GM12891 (cell line): ENCODE data around the gene SPTBN1.

ENCODE experiments used
- DNase-seq: peaks from one replicate; pipeline ENCODE4 v3.0.0; 2011; ENCODE audit warnings: low spot score; ENCODE audit not compliant: insufficient read length
- FAIRE-seq: peaks from 2 replicates; lab custom pipeline; 2011; peaks lifted over from hg19 to GRCh38; lab: Jason Lieb, UNC
- PAX5 ChIP-seq: IDR thresholded peaks from 2 replicates; pipeline ENCODE4 v1.6.1; 2011; ENCODE audit warnings: low read length, moderate library complexity, mild to moderate bottlenecking; ENCODE audit not compliant: insufficient read depth, severe bottlenecking
- POLR2A ChIP-seq: IDR thresholded peaks from 2 replicates; pipeline ENCODE4 v1.6.1; 2011; ENCODE audit warnings: low read depth, low read length, control low read depth
- POLR2AphosphoS5 ChIP-seq: IDR thresholded peaks from 2 replicates; pipeline ENCODE4 v1.6.1; 2011; ENCODE audit warnings: low read depth, low read length, control low read depth
- POU2F2 ChIP-seq: IDR thresholded peaks from 2 replicates; pipeline ENCODE4 v1.6.1; 2011; ENCODE audit warnings: low read depth, mild to moderate bottlenecking, control low read depth, low read length, moderate library complexity
- SPI1 ChIP-seq: IDR thresholded peaks from 2 replicates; pipeline ENCODE4 v1.6.1; 2011; ENCODE audit warnings: low read depth, low read length, control low read depth
- TAF1 ChIP-seq: IDR thresholded peaks from 2 replicates; pipeline ENCODE4 v1.6.1; 2011; ENCODE audit warnings: low read depth, low read length, control low read depth

The SPTBN1 gene

DNA sequence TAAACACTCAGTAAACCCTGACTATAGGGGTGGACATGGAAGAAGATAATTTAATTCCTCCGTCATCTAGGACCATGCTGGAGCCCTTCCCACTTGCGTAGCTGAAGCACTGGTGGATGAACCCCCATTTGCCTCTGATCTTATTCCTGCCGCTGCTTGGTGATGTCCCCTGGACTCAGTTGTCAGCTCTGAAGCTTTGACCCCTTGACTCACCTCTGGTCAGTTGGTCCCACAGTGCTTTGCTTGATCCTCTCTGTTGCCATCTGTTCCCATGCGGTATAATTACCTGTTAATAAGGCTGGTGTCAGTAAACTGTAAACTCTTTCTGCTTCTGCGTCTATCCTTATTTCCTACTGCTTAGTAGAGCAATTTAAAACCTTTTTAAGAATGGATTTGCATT is 126.9 kb downstream of the SPTBN1 start:
- TF ChIP-seq PAX5 (no peak), SPI1 (no peak), TAF1 (no peak), POLR2A (no peak), POU2F2 (no peak), POLR2AphosphoS5 (no peak)
- FAIRE-seq (peak; percentile 16), DNase-seq (no peak)

DNA sequence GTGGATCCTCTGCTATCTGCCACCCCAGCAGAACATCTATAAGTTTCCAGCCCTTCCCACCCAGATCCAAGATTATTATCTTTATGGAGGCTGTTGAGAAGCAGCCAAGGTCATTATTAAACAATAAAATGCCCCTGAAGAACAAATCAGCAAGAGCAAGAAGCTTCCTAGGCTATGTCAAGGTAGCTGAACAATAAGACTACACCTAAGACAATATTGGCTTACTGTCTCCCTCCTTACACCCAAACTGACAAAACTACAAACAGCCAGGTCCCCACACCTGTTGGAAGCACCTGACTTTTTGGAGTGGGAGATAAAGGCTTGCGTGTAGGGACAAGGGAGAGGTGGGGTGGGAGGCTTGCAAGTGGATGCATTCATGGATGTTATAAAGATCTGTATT is 128.5 kb downstream of the SPTBN1 start:
- TF ChIP-seq PAX5 (no peak), POU2F2 (no peak), POLR2A (no peak), TAF1 (no peak), SPI1 (no peak), POLR2AphosphoS5 (no peak)
- FAIRE-seq (peak; percentile 59), DNase-seq (no peak)

DNA sequence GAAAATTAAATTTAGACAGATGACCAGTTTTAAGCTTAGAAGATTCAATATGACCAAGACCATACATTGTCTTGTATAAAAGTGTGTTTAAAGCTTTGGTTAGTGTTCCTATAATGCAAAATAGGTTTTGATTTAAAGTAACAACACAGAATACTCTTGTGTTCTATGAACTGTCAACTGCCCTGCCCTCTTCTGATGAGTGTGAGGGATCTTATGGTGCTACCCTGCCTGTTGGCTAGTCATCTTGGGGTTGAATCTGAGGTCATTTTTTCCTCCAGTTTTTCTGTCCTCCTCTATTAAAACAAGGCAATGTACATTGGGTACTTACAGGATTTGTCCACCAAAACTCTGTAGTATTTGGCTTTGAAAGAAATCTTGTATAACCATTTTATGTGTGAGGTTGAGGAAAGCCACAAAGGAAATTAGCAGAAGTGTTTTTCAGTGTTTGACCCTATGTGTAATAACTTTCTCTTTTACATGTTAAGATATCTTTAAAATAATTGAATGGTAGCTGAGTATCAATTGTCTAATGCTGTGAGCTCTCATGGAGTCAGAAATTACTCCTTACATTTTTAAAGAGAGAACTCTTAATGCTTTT is 129.1 kb downstream of the SPTBN1 start:
- DNase-seq (no peak), FAIRE-seq (no peak)
- TF ChIP-seq POU2F2: no peak
- TF ChIP-seq POLR2A: no peak
- TF ChIP-seq PAX5: no peak
- TF ChIP-seq POLR2AphosphoS5: no peak
- TF ChIP-seq TAF1: no peak
- no peak for TF ChIP-seq SPI1

DNA sequence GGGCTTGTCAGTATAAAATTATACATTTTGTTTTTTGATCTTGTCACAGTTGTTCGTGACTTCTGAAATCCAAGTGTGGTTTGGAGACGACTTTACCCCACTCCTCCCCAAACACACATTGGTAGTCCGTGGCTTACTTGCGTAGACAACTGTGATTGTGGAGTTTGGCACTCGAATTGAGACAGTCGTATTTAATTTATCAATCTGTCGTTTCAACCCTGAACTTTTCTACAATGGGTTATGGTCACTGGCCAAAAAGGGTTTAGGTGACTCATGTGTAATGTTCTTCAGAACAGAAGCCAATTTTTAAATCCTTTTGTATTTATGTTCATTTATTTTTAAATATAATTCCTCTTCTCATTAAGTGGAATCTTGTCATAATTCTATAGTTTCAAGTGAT is 129.9 kb downstream of the SPTBN1 start:
- FAIRE-seq (no peak), DNase-seq (no peak)
- TF ChIP-seq POU2F2 (no peak), PAX5 (no peak), TAF1 (no peak), POLR2AphosphoS5 (no peak), SPI1 (no peak), POLR2A (no peak)

DNA sequence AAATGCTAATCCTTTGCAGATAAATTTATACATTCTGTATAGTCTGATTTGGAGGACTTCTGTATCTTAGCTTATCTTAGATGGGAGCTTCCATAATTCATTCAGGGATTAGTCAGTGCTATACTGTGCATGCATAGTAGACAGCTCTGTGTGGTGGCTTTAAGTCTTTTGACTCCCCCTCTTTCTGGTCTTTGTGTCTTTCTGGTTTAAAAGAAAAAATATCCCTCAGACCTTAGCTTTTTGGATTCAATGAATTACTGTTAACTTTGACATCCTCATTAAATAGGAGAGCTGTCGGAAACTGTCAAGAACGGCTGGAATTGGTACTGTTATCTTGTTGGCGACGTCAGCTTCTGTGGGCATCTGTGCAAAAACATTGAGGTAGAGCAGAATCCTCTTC is 130.4 kb downstream of the SPTBN1 start:
- FAIRE-seq: no peak
- DNase-seq: no peak
- TF ChIP-seq PAX5: no peak
- TF ChIP-seq TAF1: no peak
- no peak for TF ChIP-seq POLR2AphosphoS5
- no peak for TF ChIP-seq POLR2A
- TF ChIP-seq SPI1: no peak
- no peak for TF ChIP-seq POU2F2

DNA sequence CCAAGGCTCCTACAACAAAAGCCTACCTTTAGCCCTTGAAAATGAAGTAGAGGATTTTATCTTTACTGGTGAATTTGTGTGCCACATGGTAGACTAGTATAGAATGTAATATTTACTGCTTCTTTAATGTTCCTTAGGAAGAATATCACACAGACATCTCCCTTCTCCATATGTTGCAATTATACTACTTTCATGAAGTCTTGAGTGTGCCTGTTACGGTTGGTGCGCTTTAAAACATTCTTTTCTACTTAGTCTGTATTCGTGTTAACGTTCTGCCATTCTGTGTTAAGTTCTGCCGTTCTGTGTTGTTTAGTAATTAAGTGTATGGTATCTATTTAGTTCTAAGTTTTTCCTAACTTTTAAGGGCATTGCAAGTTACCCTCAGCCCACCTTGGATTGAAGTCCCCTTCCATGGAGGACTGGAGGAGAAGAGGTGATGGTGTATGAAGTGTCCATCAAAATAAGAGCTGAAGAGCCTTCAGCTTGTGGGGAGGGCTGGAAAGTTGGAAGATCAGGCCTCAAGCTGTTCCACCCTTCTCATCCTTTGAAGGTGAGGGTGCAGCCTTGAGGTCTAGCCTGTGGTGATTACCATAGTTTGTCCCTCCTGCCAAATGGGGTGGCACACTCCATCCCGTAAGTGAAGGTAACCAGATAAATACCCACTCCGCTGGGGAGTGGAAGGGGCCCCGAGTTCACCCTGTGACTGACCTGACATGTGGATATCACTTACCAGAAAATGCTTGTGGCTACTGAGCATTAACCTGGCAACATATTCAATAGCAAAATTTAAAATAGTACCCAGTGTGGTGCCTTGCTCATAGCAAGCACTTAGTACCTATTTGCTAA is 131.3 kb downstream of the SPTBN1 start:
- FAIRE-seq: peak; percentile 23
- TF ChIP-seq SPI1 (no peak), POLR2A (no peak), PAX5 (no peak), POLR2AphosphoS5 (no peak), TAF1 (no peak), POU2F2 (no peak)
- no peak for DNase-seq

DNA sequence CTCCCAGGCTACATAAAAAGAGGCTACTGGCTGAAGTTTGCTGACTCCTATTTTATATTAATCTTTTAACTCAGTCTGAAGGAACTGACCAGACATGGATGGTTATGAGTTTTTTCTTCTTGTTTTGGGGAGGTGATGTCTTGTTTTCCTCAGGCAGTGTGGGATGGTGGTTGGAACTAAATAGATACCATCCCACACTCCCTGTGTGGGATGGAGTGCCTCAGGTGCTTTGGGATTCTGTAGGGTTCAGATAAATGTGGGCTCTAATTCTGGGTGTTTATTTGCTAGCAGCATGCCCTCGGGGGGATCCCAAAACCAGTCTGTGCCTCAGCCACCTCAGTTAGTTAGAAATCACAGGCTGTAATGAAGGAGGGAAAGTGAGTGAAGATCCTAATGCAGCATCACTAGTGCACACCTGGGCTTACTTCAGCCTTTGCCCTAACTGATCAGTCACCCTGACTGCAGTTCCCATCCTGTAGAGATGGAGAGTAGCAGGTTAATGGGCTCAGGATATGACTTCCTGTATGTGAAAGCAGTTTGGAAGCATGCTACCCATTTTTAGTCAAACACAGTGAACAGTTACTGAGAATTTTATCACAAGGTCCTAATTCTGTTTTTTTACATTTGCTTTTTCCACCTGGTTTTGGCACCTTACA is 132.2 kb downstream of the SPTBN1 start:
- no peak for DNase-seq
- FAIRE-seq: peak; percentile 85
- no peak for TF ChIP-seq PAX5

DNA sequence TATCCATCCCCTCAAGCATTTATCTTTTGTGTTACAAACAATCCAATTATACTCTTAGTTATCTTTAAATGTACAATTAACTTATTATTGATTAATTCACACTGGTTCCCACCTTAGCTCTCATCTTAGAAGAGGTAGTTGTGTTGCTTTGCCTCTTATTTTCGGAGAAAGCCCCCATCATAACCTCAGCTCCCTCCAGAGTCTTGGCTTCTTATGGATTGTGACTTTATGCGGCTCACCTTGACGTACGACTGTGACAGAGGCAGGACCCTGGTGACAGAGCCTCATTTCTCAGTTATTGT is 132.9 kb downstream of the SPTBN1 start:
- TF ChIP-seq POLR2A (no peak), SPI1 (no peak), POU2F2 (no peak), PAX5 (no peak), TAF1 (no peak), POLR2AphosphoS5 (no peak)
- FAIRE-seq (no peak), DNase-seq (no peak)

DNA sequence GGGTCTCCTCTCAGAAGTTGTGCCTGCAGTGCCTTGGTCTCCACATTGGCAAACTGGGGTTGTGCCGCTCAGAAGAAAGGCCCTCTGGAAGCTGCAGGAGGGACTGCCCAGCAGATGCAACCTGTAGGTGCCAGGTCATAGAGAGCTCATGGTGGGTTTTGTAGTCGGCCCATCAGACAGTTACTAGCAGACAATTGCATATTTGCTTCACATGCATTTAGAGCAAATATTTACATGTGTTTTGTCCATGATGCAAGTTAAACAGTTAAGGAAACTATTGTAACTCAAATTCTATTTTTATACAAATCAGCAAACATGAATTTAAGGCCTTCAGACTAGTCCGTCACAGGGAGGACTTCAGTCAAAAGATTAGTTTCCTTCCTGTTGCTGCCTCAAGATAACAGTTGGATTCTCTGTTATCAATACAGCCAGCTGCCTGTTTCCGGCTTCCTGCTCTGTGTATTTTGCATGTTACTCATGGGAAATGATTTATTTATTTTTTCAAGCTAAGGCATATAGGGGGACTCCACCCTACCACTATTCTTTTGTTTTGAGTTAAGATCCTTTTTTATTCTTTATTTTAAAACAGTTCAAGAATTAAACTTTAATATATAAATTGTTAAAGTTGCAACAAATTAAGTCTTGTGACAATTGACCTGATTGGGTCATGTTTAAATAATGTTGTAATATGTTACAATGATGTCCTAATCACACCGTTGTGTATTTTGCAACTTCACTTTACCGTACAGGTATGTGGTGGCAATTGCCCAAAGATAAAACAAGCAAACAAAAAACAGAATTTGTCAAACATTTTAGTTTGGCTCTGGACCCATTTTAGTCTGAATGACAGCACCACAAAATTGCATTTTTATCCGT is 133.5 kb downstream of the SPTBN1 start:
- DNase-seq (no peak), FAIRE-seq (peak; percentile 64)
- TF ChIP-seq SPI1 (no peak), POU2F2 (no peak), POLR2AphosphoS5 (no peak), PAX5 (no peak), TAF1 (no peak), POLR2A (no peak)

DNA sequence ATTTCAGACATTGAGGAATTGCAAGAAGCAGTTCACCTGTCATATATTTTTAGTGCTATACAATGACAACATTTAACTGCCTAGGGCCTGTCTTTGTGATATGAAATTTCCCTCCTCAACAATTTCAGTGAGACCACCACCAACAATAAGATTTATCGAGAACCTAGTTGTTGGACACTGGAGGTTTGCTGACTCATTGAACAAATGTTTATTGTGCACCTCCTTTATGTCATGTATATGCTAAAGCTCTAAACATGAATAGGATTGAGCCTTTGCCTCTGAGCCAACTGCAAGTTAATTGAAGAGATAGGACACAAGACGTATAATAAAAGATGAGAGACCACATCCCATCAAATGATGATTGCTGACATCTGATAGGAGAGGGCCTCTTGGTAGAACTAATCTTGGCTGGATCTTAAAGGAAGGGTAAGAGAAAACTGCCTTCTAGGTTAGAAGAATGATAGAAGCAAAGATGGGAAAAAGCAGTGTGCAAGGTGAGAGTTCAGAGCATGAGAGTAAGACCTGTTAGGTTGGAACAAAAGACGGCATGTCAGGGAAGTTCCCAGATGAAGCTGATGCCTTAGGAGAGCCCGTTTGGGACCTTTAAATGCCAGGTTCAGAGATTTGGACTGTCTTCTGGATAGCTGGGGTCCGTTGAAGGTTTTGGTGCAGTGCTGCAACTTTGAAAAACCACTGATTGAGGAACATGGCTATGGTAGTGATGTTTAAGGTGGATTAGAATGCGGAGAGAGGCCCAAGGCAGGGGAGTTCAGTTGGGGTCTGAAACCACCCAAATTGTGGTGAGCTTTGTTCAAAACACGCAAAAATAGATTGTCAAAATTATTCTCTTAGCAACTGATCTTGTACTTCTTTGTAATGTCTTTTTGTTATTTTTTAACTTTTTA is 134.3 kb downstream of the SPTBN1 start:
- TF ChIP-seq SPI1 (no peak), POU2F2 (no peak), PAX5 (no peak), TAF1 (no peak), POLR2A (no peak), POLR2AphosphoS5 (no peak)
- FAIRE-seq (peak; percentile 64), DNase-seq (no peak)
